Measurements from ENCODE around the gene ZDHHC14.

The ZDHHC14 gene

GRCh38 chr6:157492741-157493140 lies 111.8 kb downstream of the ZDHHC14 start:
- TF ChIP-seq CTCF (IDR thresholded peaks at IDR 0.05; ENCODE audit: low read depth, low read length, missing control alignments): no peak
- DNase-seq (ENCODE audit: extremely low read depth, low read depth): no peak
- H3K4me3 ChIP-seq (replicated peaks; ENCODE audit: low read depth, low read length): no peak overlapping the region

- TF ChIP-seq CTCF (IDR thresholded peaks at IDR 0.05; ENCODE audit: low read depth, low read length, missing control alignments): no peak
- H3K4me3 ChIP-seq (replicated peaks; ENCODE audit: low read depth, low read length): no peak overlapping the region
- DNase-seq (ENCODE audit: extremely low read depth, low read depth): no peak
These were observed 112.2 kb downstream of the ZDHHC14 start for GRCh38 chr6:157493173-157493572.

GRCh38 chr6:157493576-157493975 lies 112.6 kb downstream of the ZDHHC14 start:
- no peak for DNase-seq (ENCODE audit: extremely low read depth, low read depth)
- no peak for TF ChIP-seq CTCF (IDR thresholded peaks at IDR 0.05; ENCODE audit: low read depth, low read length, missing control alignments)
- no peak overlapping the region for H3K4me3 ChIP-seq (replicated peaks; ENCODE audit: low read depth, low read length)

- no peak for TF ChIP-seq CTCF (IDR thresholded peaks at IDR 0.05; ENCODE audit: low read depth, low read length, missing control alignments)
- H3K4me3 ChIP-seq (replicated peaks; ENCODE audit: low read depth, low read length): no peak overlapping the region
- no peak for DNase-seq (ENCODE audit: extremely low read depth, low read depth)
These were observed 113.2 kb downstream of the ZDHHC14 start for GRCh38 chr6:157494132-157494710.

GRCh38 chr6:157496534-157497095 lies 115.6 kb downstream of the ZDHHC14 start:
- no peak for TF ChIP-seq CTCF (IDR thresholded peaks at IDR 0.05; ENCODE audit: low read depth, low read length, missing control alignments)
- no peak overlapping the region for H3K4me3 ChIP-seq (replicated peaks; ENCODE audit: low read depth, low read length)
- no peak for DNase-seq (ENCODE audit: extremely low read depth, low read depth)

GRCh38 chr6:157497579-157497978 lies 116.6 kb downstream of the ZDHHC14 start:
- H3K4me3 ChIP-seq (replicated peaks; ENCODE audit: low read depth, low read length): no peak overlapping the region
- DNase-seq (ENCODE audit: extremely low read depth, low read depth): no peak
- no peak for TF ChIP-seq CTCF (IDR thresholded peaks at IDR 0.05; ENCODE audit: low read depth, low read length, missing control alignments)

GRCh38 chr6:157498817-157499216 lies 117.8 kb downstream of the ZDHHC14 start:
- no peak overlapping the region for H3K4me3 ChIP-seq (replicated peaks; ENCODE audit: low read depth, low read length)
- no peak for DNase-seq (ENCODE audit: extremely low read depth, low read depth)
- TF ChIP-seq CTCF (IDR thresholded peaks at IDR 0.05; ENCODE audit: low read depth, low read length, missing control alignments): no peak

All from HFF-Myc (cell line).